CD4-positive, alpha-beta memory T cell (primary cell): ENCODE results near the gene CNN2. TPM values are rescaled to one million over a fixed set of nuclear protein-coding genes. Genes with fewer than 3 reads are reported as not detected.

Experiments
- CTCF ChIA-PET: fragments of 350-600 bp; sonication (Branson Sonifier 250); formaldehyde crosslinking; loops from one replicate; lab custom pipeline; 2021; ENCODE audit warnings: inconsistent platforms; ENCODE audit not compliant: partially characterized antibody; lab: Charles Lee
- POLR2A ChIA-PET: fragments of 350-600 bp; sonication (Branson Sonifier 250); formaldehyde crosslinking; loops from one replicate; lab custom pipeline; 2021; ENCODE audit not compliant: partially characterized antibody; lab: Charles Lee
- DNase-seq, 5 donors: peaks; one replicate each; pipeline versions ENCODE4 v3.0.0 to v3.0.0-alpha.2; 2020 to 2022; ENCODE audit warnings: mixed read lengths in 1 of 5
- H3K27ac ChIP-seq: one replicate; pipeline ENCODE4 v1.7.0; 2013; ENCODE audit warnings: low read depth, low read length
- H3K27me3 ChIP-seq: 2 replicates; pipeline ENCODE4 v1.7.0; 2013; ENCODE audit warnings: mild to moderate bottlenecking, low read length, moderate library complexity; ENCODE audit not compliant: insufficient read depth
- H3K36me3 ChIP-seq: 2 replicates; pipeline ENCODE4 v1.7.0; 2013; ENCODE audit warnings: mild to moderate bottlenecking, low read length, moderate library complexity; ENCODE audit not compliant: insufficient read depth
- H3K4me1 ChIP-seq: 2 replicates; pipeline ENCODE4 v1.7.0; 2013; ENCODE audit warnings: mild to moderate bottlenecking, low read length, moderate library complexity; ENCODE audit not compliant: insufficient read depth
- H3K4me3 ChIP-seq, 2 donors: one replicate each; pipeline ENCODE4 v1.7.0; 2013; ENCODE audit warnings: low read length in 2 of 2, mild to moderate bottlenecking in 1 of 2
- H3K9me3 ChIP-seq, 2 donors: one replicate each; pipeline ENCODE4 v1.7.0; 2013; ENCODE audit warnings: low read length in 2 of 2, control low read depth in 1 of 2; ENCODE audit not compliant: control insufficient read depth in 1 of 2
- H3K27ac Mint-ChIP-seq, 7 donors: one replicate each; pipeline ENCODE4 v1.8.0; 2020 to 2021; ENCODE audit warnings: mixed read lengths in 7 of 7, mild to moderate bottlenecking in 6 of 7, inconsistent platforms in 3 of 7, moderate library complexity in 3 of 7
- H3K27me3 Mint-ChIP-seq, 2 donors: one replicate each; pipeline ENCODE4 v1.8.0; 2020 to 2021; ENCODE audit warnings: mixed read lengths in 2 of 2
- H3K36me3 Mint-ChIP-seq, 2 donors: one replicate each; pipeline ENCODE4 v1.8.0; 2020 to 2021; ENCODE audit warnings: mixed read lengths in 2 of 2, inconsistent platforms in 1 of 2, mild to moderate bottlenecking in 1 of 2
- H3K4me1 Mint-ChIP-seq, 4 donors: one replicate each; pipeline ENCODE4 v1.8.0; 2020 to 2021; ENCODE audit warnings: mixed read lengths in 4 of 4, mild to moderate bottlenecking in 1 of 4
- H3K4me3 Mint-ChIP-seq, 8 donors: one replicate each; pipeline ENCODE4 v1.8.0; 2020 to 2021; ENCODE audit warnings: mixed read lengths in 8 of 8, mild to moderate bottlenecking in 7 of 8, moderate library complexity in 6 of 8, inconsistent platforms in 3 of 8
- H3K9me3 Mint-ChIP-seq, 8 donors: one replicate each; pipeline ENCODE4 v1.8.0; 2020 to 2021; ENCODE audit warnings: mixed read lengths in 8 of 8, mild to moderate bottlenecking in 5 of 8, inconsistent platforms in 3 of 8, moderate library complexity in 1 of 8
- intact Hi-C: fragments of 100-400 bp; cut with micrococcal nuclease; formaldehyde crosslinking; loops from one replicate; pipeline ENCODE4 v1.15.1; 2023
- polyA plus RNA-seq, 2 donors: library from polyadenylated mRNA; unstranded; fragments of 300-500 nt; fragmentation: Illumina TruSeq; gene quantifications; one replicate each; pipeline ENCODE4 v1.2.3, GENCODE V29; 2021
- total RNA-seq, 2 experiments: library from RNA; stranded (reverse); gene quantifications; one replicate each; pipeline ENCODE4 v1.2.3, GENCODE V29; 2021

Gene CNN2
- total and polyA plus RNA-seq, 4 experiments from 2014 or later = 263 to 632 (median 355) TPM

- Histone ChIP-seq H3K4me1 (no peaks in the 10 kb centered on the region), H3K27ac (no peak overlapping the region), H3K9me3 (no peaks in the 10 kb centered on the region), H3K4me3 (no peak overlapping the region), H3K36me3 (peaks cover 26% of the 10 kb centered on the region), H3K27me3 (no peaks in the 10 kb centered on the region)
- Mint-ChIP-seq H3K4me3 (no peak overlapping the region), H3K36me3 (peaks cover 0 to 2% of the 10 kb centered on the region in 2 donors), H3K27ac (no peak overlapping the region), H3K27me3 (no peaks in the 10 kb centered on the region), H3K9me3 (no peaks in the 10 kb centered on the region), H3K4me1 (peaks cover 0 to 3% (median under 1%) of the 10 kb centered on the region in 4 donors)
- POLR2A ChIA-PET = interaction anchor here (1.3 to 1.5 kb wide), 2 partner anchors 9 to 31 kb away, joined by 5 read pairs; no protein-coding TSS in a partner anchor
- intact Hi-C loops = no loop called here
- no peak for DNase-seq
- CTCF ChIA-PET = no interaction called here
Observed at GRCh38 chr19:1009981-1010538, 16.3 kb upstream of the CNN2 start.

DNA sequence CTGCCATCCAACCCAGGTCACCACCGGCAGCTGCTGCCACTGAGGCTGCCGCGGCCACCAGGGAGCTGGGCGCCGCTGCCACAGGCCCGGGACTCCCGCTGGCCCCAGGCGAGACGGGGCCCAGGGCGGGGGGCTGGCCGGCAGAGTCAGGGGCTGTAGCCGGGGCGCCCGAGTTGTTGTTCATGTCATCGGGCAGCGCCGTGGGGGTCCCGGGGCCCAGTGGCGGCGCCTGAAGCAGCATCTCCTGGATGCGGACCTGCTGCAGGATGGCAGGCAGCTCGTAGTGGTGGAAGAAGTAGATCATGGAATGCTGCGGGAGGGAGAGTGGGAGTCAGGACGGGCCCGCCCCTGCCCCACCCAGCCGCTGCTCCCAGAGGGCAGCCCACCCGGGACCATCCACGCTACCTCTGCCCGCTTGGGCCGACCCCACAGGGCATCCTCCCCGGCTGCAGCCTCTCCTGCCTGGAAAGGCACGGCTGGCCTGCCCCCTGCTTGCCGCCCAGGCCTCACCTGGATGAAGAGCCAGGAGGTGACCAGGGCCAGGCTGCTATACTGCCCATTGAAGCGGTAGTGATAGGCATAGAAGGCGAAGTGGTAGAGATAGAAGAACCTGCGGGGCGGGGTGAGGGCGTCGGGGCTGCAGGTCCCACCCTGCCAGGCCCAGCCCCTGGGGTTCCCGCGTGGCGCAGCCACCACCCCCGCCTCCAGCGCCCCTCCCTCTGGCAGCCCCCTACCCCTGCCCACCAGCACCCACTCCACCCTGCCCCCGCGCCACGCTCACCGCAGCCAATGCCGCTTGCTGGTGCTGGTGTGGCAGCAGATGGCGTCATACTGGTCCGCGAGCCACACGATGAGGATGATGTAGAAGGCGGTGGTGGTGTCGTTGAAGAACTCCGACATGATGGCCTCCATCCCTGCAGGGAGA is 15.6 kb upstream of the CNN2 start:
- Mint-ChIP-seq H3K36me3 (peaks cover 0 to 2% of the 10 kb centered on the region in 2 donors), H3K27ac (no peak overlapping the region)

DNA sequence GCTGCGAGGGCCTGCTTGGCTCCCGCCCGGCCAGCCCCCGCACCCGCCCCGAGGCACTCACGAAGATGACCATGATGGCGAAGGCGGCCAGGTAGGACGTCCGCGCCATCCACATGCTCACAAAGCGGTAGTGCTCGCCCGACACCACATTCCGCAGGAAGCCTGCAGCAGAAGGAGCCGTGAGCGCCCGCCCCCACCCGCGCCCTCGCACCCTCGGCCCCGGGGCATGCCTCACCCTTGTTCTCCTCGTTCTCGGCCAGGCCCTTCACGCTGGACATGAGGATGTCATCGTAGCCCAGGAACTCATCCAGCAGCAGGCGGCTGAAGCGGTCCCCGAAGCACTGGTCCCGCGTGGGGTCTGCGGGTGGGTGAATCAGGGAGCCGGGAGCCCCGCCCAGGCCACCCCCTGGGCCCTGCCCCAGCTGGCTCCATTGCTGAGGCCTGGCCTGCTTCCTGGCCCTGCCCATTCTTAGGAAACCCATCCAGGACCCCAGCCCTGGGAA is 14.5 kb upstream of the CNN2 start:
- Histone ChIP-seq H3K9me3 (no peaks in the 10 kb centered on the region), H3K4me1 (peaks cover 18% of the 10 kb centered on the region), H3K27ac (no peak overlapping the region), H3K27me3 (no peaks in the 10 kb centered on the region), H3K36me3 (peaks cover 26% of the 10 kb centered on the region), H3K4me3 (no peak overlapping the region)
- H3K27ac Mint-ChIP-seq = no peak overlapping the region
- peaks cover 0 to 3% of the 10 kb centered on the region in 2 donors for H3K36me3 Mint-ChIP-seq
- DNase-seq = no peak
- intact Hi-C loops = no loop called here
- no peaks in the 10 kb centered on the region for H3K9me3 Mint-ChIP-seq
- no peak overlapping the region for H3K4me3 Mint-ChIP-seq
- H3K27me3 Mint-ChIP-seq = no peaks in the 10 kb centered on the region
- POLR2A ChIA-PET = no interaction called here
- CTCF ChIA-PET = interaction anchor here (1.6 kb wide), 1 partner anchor 46 kb away, joined by 4 read pairs; no protein-coding TSS in a partner anchor
- H3K4me1 Mint-ChIP-seq = peaks cover 5 to 14% (median 6%) of the 10 kb centered on the region in 4 donors

More for the DNA sequence above, 15.6 kb upstream of the CNN2 start:
- intact Hi-C loops = no loop called here
- DNase-seq = no peak
- Mint-ChIP-seq H3K9me3 (no peaks in the 10 kb centered on the region), H3K4me3 (peak overlapping the region in 1 of 8 donors; percentile 31), H3K4me1 (peaks cover 0 to 5% (median 1%) of the 10 kb centered on the region in 4 donors), H3K27me3 (no peaks in the 10 kb centered on the region)
- ChIA-PET POLR2A (interaction anchor here (1.3 to 1.5 kb wide), 2 partner anchors 8 to 30 kb away, joined by 5 read pairs; no protein-coding TSS in a partner anchor), CTCF (no interaction called here)
- Histone ChIP-seq H3K4me1 (peaks cover 8% of the 10 kb centered on the region), H3K9me3 (no peaks in the 10 kb centered on the region), H3K36me3 (peaks cover 26% of the 10 kb centered on the region), H3K27me3 (no peaks in the 10 kb centered on the region), H3K4me3 (no peak overlapping the region), H3K27ac (no peak overlapping the region)

- H3K4me3 ChIP-seq = no peak overlapping the region
- H3K36me3 ChIP-seq = peaks cover 26% of the 10 kb centered on the region
- Mint-ChIP-seq H3K27ac (no peak overlapping the region), H3K4me3 (no peak overlapping the region), H3K27me3 (no peaks in the 10 kb centered on the region), H3K4me1 (peaks cover 9 to 18% (median 11%) of the 10 kb centered on the region in 4 donors), H3K9me3 (no peaks in the 10 kb centered on the region), H3K36me3 (peaks cover 0 to 5% of the 10 kb centered on the region in 2 donors)
- H3K4me1 ChIP-seq = peaks cover 22% of the 10 kb centered on the region
- DNase-seq = no peak
- intact Hi-C loops = no loop called here
- H3K27ac ChIP-seq = no peak overlapping the region
- POLR2A ChIA-PET = no interaction called here
- no peaks in the 10 kb centered on the region for H3K27me3 ChIP-seq
- no peaks in the 10 kb centered on the region for H3K9me3 ChIP-seq
- CTCF ChIA-PET = interaction anchor here (1.6 kb wide), 1 partner anchor 45 kb away, joined by 4 read pairs; no protein-coding TSS in a partner anchor
Observed at GRCh38 chr19:1012334-1012733, 14.1 kb upstream of the CNN2 start.

DNA sequence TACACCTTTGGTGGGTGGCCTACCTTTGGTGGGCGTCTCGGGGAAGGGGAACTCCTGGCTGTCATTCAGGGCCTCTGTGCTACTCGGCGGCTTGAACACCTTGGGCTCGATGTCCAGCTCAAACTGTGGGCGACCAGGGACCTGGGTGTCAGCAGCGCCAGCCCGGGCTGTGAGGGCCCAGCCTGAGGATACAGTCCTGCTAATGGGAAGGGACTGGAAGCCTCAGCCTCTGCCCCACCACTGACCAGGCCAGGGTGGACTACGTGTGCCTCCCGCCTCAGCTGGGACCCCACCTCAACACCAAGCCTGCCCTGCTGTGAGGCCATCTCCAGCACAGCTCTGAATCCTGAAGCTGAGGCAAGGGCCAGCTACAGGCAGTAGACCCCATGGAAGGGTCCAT is 13.2 kb upstream of the CNN2 start:
- Histone ChIP-seq H3K36me3 (peaks cover 26% of the 10 kb centered on the region), H3K9me3 (no peaks in the 10 kb centered on the region), H3K27me3 (no peaks in the 10 kb centered on the region), H3K4me3 (no peak overlapping the region), H3K4me1 (peaks cover 31% of the 10 kb centered on the region), H3K27ac (no peak overlapping the region)
- intact Hi-C loops = no loop called here
- no peaks in the 10 kb centered on the region for H3K27me3 Mint-ChIP-seq
- H3K36me3 Mint-ChIP-seq = peaks cover 0 to 5% of the 10 kb centered on the region in 2 donors
- no peak for DNase-seq
- no peak overlapping the region for H3K4me3 Mint-ChIP-seq
- ChIA-PET CTCF (interaction anchor here (0.5 to 1.6 kb wide), 3 partner anchors 45 to 167 kb away, joined by 3 to 5 read pairs (median 4); no protein-coding TSS in a partner anchor), POLR2A (interaction anchor here (0.9 to 21.2 kb wide), 3 partner anchors 17 to 62 kb away, joined by 3 to 1029 read pairs (median 146); partner anchors contain the start of genes ARHGAP45 and CNN2)
- H3K27ac Mint-ChIP-seq = no peak overlapping the region
- peaks cover 10 to 27% (median 16%) of the 10 kb centered on the region in 4 donors for H3K4me1 Mint-ChIP-seq
- no peaks in the 10 kb centered on the region for H3K9me3 Mint-ChIP-seq

DNA sequence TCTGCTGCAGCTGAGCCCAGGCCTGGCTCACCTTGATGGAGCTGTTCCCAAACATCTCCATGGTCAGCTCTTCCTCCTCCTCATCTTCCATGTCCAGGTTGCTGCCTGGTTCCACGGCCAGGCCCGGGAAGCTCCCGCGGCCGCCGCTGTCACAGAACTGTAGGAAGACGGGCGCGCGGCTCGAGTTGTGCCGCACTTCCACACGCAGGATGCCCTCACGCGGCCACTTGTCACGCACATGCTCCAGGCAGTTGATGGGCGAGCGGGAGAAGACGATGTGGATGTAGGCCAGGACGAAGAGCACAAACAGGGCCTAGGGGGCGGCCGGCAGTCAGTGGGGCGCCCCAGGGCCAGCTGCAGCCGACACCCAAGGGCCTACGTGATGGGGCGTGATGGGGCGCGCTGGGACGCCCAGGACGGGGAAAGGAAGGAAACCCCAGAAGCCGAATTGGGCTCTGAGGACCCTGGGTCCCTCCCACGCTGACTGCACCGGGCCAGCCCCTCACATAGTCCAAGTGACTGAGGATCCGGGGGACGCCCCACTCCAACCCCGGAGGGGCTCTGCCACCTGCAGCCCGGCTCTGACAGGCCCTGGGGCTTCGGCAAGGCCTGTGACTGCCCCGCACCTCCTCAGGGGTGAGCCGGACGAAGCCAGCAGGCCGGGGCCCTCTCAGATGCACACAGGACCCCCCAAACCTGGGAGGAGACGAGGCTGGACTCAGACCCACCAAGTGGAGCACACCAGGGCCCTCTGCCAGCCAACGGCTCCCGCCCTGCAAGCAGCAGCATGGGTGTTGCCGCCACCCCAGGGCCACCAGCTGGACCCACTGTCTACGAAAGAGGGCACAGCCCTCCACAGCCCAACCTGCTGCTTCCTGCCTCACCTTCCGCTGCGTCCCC is 12.0 kb upstream of the CNN2 start:
- Histone ChIP-seq H3K9me3 (no peaks in the 10 kb centered on the region), H3K27ac (no peak overlapping the region), H3K36me3 (peaks cover 26% of the 10 kb centered on the region), H3K27me3 (no peaks in the 10 kb centered on the region), H3K4me3 (no peak overlapping the region), H3K4me1 (peaks cover 43% of the 10 kb centered on the region)
- H3K27me3 Mint-ChIP-seq = no peaks in the 10 kb centered on the region
- H3K4me3 Mint-ChIP-seq = no peak overlapping the region
- peaks cover 12 to 39% (median 24%) of the 10 kb centered on the region in 4 donors for H3K4me1 Mint-ChIP-seq
- peaks cover 0 to 4% of the 10 kb centered on the region in 2 donors for H3K36me3 Mint-ChIP-seq
- ChIA-PET CTCF (interaction anchor here (1.9 kb wide), 1 partner anchor 12 kb away, joined by 6 read pairs; the partner anchor contains the start of gene CNN2), POLR2A (interaction anchor here (1.1 to 21.2 kb wide), 3 partner anchors 15 to 61 kb away, joined by 4 to 1029 read pairs (median 146); partner anchors contain the start of genes ARHGAP45 and CNN2)
- no peak for DNase-seq
- H3K27ac Mint-ChIP-seq = peak overlapping the region in 2 of 7 donors; percentile 83 to 84
- intact Hi-C loops = no loop called here
- H3K9me3 Mint-ChIP-seq = no peaks in the 10 kb centered on the region
